SK-N-SH treated with all-trans-retinoic acid at 6 μM for 48 hours (cell line): ENCODE results near the gene ZNF202.

ENCODE experiments used
- ATAC-seq: fragments of 200-7000 bp; cut with Tn5 transposase; 3 replicates; pipeline ENCODE4 v1.9.1; 2020; ENCODE audit warnings: mild to moderate bottlenecking, moderate library complexity
- GLIS3 ChIP-seq: fragments of 250-450 bp; sonication (Bioruptor Pico); IDR thresholded peaks from 2 replicates; pipeline ENCODE4 v1.5.0; 2020; ENCODE audit warnings: mild to moderate bottlenecking, moderate library complexity
- ISL1 ChIP-seq: fragments of 250-450 bp; sonication (Bioruptor Pico); IDR thresholded peaks from 2 replicates; pipeline ENCODE4 v2.1.2; 2022; ENCODE audit warnings: mild to moderate bottlenecking, moderate library complexity
- OSR1 ChIP-seq: fragments of 250-450 bp; sonication (Bioruptor Pico); IDR thresholded peaks from 2 replicates; pipeline ENCODE4 v1.8.0; 2022; ENCODE audit warnings: moderate library complexity, mild to moderate bottlenecking, inconsistent platforms
- PPARA ChIP-seq: fragments of 250-450 bp; sonication (Bioruptor Pico); IDR thresholded peaks from 2 replicates; pipeline ENCODE4 v1.5.0; 2020; ENCODE audit warnings: mild to moderate bottlenecking, borderline replicate concordance
- TOX ChIP-seq: fragments of 250-450 bp; sonication (Bioruptor Pico); IDR thresholded peaks from 2 replicates; pipeline ENCODE4 v1.8.0; 2021; ENCODE audit warnings: mild to moderate bottlenecking, moderate library complexity, borderline replicate concordance
- ZC3H10 ChIP-seq: fragments of 250-450 bp; sonication (Bioruptor Pico); IDR thresholded peaks from 2 replicates; pipeline ENCODE4 v1.5.1; 2021; ENCODE audit warnings: mild to moderate bottlenecking, moderate library complexity
- ZFP30 ChIP-seq: fragments of 450-650 bp; formaldehyde crosslinking; IDR thresholded peaks from 2 replicates; pipeline ENCODE4 v1.5.0; 2022; ENCODE audit warnings: mild to moderate bottlenecking, moderate library complexity
- ZNF565 ChIP-seq: fragments of 450-650 bp; formaldehyde crosslinking; conservative IDR thresholded peaks from 2 replicates; pipeline ENCODE4 v1.5.0; 2020; ENCODE audit warnings: low read depth, mild to moderate bottlenecking, moderate library complexity
- TF ChIP-seq, protein P1 (sequence below): fragments of 250-450 bp; sonication (Bioruptor Pico); IDR thresholded peaks from 2 replicates; pipeline ENCODE4 v1.5.0; 2020; ENCODE audit warnings: mild to moderate bottlenecking, moderate library complexity
- TF ChIP-seq, protein P2 (sequence below): fragments of 250-450 bp; sonication (Bioruptor Pico); IDR thresholded peaks from 2 replicates; pipeline ENCODE4 v1.8.0; 2021; ENCODE audit warnings: low read depth, mild to moderate bottlenecking, moderate library complexity, borderline replicate concordance
- TF ChIP-seq, protein P3 (sequence below): fragments of 250-450 bp; sonication (Bioruptor Pico); IDR thresholded peaks from 2 replicates; pipeline ENCODE4 v1.5.1; 2021; ENCODE audit warnings: mild to moderate bottlenecking, moderate library complexity
- TF ChIP-seq, protein P4 (sequence below): fragments of 250-450 bp; sonication (Bioruptor Pico); IDR thresholded peaks from 2 replicates; pipeline ENCODE4 v1.8.0; 2020; ENCODE audit warnings: mild to moderate bottlenecking, moderate library complexity, borderline replicate concordance

ZNF202 gene

DNA sequence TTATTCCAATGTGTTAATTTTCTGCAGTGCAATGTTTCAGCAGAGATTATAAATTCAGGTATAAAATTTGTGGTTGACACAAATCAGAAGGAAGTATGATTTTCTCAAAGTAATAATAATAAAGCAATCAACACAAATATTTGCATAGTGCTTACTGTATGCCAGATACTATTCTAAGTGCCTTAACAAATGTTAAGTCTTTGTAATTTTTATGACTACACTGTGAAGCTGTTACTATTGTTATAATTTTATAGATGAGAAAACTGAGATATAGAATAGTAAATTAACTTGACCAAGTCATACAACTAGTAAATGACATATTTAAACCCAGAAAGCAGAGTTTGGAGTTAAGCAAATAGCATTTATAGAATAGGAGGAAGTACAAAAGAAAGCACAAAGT is 29.3 kb upstream of the ZNF202 start (continued):
- TF ChIP-seq, protein P1, sequence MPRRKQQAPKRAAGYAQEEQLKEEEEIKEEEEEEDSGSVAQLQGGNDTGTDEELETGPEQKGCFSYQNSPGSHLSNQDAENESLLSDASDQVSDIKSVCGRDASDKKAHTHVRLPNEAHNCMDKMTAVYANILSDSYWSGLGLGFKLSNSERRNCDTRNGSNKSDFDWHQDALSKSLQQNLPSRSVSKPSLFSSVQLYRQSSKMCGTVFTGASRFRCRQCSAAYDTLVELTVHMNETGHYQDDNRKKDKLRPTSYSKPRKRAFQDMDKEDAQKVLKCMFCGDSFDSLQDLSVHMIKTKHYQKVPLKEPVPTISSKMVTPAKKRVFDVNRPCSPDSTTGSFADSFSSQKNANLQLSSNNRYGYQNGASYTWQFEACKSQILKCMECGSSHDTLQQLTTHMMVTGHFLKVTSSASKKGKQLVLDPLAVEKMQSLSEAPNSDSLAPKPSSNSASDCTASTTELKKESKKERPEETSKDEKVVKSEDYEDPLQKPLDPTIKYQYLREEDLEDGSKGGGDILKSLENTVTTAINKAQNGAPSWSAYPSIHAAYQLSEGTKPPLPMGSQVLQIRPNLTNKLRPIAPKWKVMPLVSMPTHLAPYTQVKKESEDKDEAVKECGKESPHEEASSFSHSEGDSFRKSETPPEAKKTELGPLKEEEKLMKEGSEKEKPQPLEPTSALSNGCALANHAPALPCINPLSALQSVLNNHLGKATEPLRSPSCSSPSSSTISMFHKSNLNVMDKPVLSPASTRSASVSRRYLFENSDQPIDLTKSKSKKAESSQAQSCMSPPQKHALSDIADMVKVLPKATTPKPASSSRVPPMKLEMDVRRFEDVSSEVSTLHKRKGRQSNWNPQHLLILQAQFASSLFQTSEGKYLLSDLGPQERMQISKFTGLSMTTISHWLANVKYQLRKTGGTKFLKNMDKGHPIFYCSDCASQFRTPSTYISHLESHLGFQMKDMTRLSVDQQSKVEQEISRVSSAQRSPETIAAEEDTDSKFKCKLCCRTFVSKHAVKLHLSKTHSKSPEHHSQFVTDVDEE, result no peak
- TF ChIP-seq OSR1 (CRISPR knock-in tag), result no peak
- TF ChIP-seq ZNF565 (CRISPR knock-in tag), result no peak
- TF ChIP-seq GLIS3 (CRISPR knock-in tag), result no peak

DNA sequence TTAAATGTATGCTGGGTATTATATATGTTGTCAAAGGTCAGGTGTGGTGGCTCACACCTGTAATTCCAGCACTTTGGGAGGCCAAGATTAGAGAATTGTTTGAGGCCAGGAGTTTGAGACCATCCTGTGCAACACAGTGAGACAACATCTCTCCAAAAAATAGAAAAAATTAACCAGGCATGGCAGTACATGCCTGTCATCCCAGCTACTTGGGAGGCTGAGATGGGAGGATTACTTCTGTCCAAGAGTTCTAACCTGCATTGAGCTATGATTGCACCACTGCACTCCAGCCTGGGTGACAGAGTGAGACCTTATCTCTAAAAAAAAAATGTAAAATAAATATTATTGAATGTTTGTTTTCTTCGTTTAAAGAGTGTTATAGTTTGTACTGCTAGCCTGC is 24.1 kb upstream of the ZNF202 start:
- TF ChIP-seq, protein P2, sequence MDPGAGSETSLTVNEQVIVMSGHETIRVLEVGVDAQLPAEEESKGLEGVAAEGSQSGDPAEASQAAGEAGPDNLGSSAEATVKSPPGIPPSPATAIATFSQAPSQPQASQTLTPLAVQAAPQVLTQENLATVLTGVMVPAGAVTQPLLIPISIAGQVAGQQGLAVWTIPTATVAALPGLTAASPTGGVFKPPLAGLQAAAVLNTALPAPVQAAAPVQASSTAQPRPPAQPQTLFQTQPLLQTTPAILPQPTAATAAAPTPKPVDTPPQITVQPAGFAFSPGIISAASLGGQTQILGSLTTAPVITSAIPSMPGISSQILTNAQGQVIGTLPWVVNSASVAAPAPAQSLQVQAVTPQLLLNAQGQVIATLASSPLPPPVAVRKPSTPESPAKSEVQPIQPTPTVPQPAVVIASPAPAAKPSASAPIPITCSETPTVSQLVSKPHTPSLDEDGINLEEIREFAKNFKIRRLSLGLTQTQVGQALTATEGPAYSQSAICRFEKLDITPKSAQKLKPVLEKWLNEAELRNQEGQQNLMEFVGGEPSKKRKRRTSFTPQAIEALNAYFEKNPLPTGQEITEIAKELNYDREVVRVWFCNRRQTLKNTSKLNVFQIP (CRISPR knock-in tag), result no peak
- TF ChIP-seq ZC3H10 (CRISPR knock-in tag), result no peak
- TF ChIP-seq, protein P3, sequence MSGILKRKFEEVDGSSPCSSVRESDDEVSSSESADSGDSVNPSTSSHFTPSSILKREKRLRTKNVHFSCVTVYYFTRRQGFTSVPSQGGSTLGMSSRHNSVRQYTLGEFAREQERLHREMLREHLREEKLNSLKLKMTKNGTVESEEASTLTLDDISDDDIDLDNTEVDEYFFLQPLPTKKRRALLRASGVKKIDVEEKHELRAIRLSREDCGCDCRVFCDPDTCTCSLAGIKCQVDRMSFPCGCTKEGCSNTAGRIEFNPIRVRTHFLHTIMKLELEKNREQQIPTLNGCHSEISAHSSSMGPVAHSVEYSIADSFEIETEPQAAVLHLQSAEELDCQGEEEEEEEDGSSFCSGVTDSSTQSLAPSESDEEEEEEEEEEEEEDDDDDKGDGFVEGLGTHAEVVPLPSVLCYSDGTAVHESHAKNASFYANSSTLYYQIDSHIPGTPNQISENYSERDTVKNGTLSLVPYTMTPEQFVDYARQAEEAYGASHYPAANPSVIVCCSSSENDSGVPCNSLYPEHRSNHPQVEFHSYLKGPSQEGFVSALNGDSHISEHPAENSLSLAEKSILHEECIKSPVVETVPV (CRISPR knock-in tag), result no peak
- no peak for TF ChIP-seq ZFP30 (CRISPR knock-in tag)
- TF ChIP-seq, protein P1, result no peak

DNA sequence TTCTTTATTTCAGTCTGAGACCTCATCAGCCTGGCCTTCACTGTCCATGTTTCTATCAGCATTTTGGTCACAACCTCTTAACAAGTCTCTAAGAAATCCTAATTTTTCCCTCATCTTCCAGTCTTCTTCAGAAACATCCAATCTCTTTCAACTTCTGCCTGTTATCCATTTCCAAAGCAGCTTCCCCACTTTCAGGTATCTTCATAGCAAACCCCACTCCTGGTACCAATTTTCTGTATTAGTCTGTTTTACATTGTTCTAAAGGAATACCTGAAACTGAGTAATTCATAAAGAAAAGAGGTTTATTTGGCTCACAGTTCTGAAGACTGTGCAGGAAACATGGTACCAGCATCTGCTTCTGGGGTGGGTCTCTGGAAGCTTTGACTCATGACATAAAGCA is 21.0 kb upstream of the ZNF202 start:
- TF ChIP-seq PPARA (CRISPR knock-in tag) (no peak), TOX (no peak)
- TF ChIP-seq, protein P1, result no peak
- TF ChIP-seq, all 23 proteins: peak for 0
- no peak for ATAC-seq

More for the DNA sequence above, 24.1 kb upstream of the ZNF202 start:
- ATAC-seq, result no peak

DNA sequence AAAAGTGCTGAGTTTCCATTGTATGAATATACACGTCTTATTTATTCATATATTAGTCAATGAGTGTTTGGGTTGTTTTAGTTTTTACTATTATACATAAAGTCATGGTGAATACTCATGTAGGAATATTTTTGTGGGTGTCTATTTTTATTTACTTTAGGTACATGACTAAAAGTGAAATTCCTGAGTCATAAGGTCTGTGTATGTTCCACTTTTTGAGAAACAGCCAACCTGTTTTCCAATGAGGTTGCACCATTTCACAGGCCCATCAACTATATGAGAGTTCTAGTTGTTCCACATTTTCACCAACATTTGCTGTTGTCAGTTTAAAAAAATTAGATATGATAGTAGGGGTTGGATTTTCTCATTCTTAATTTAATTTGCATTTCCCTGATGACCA is 19.4 kb upstream of the ZNF202 start:
- TF ChIP-seq, protein P4, sequence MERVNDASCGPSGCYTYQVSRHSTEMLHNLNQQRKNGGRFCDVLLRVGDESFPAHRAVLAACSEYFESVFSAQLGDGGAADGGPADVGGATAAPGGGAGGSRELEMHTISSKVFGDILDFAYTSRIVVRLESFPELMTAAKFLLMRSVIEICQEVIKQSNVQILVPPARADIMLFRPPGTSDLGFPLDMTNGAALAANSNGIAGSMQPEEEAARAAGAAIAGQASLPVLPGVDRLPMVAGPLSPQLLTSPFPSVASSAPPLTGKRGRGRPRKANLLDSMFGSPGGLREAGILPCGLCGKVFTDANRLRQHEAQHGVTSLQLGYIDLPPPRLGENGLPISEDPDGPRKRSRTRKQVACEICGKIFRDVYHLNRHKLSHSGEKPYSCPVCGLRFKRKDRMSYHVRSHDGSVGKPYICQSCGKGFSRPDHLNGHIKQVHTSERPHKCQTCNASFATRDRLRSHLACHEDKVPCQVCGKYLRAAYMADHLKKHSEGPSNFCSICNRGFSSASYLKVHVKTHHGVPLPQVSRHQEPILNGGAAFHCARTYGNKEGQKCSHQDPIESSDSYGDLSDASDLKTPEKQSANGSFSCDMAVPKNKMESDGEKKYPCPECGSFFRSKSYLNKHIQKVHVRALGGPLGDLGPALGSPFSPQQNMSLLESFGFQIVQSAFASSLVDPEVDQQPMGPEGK (CRISPR knock-in tag), result no peak
- TF ChIP-seq TOX, result no peak
- TF ChIP-seq ISL1 (CRISPR knock-in tag), result no peak
- ATAC-seq, result no peak
